Nephron (organoid): ENCODE results near the gene FOXD3.
A peak's percentile ranks its signal among the peaks of the same experiment; 100 is the strongest.

Experiments used
- H3K27ac Mint-ChIP-seq, 3 experiments: 2 replicates each; pipeline ENCODE4 v1.8.0; 2020; ENCODE audit warnings: mixed read lengths in 3 of 3, mild to moderate bottlenecking in 2 of 3, moderate library complexity in 1 of 3
- H3K27me3 Mint-ChIP-seq: 2 replicates; pipeline ENCODE4 v1.8.0; 2021; ENCODE audit warnings: low read depth, mild to moderate bottlenecking, moderate library complexity, mixed read lengths
- H3K36me3 Mint-ChIP-seq: 2 replicates; pipeline ENCODE4 v1.8.0; 2020; ENCODE audit warnings: low read depth, mixed read lengths
- H3K4me1 Mint-ChIP-seq: 2 replicates; pipeline ENCODE4 v1.8.0; 2020; ENCODE audit warnings: mixed read lengths
- H3K4me3 Mint-ChIP-seq, 3 experiments: 2 replicates each; pipeline ENCODE4 v1.8.0; 2020; ENCODE audit warnings: mild to moderate bottlenecking in 3 of 3, mixed read lengths in 3 of 3, moderate library complexity in 2 of 3
- H3K9me3 Mint-ChIP-seq: 2 replicates; pipeline ENCODE4 v1.8.0; 2020; ENCODE audit warnings: mixed read lengths
- TF ChIP-seq, protein P1 (sequence below), 3 experiments: fragments of 200-600 bp; sonication (generic); IDR thresholded peaks; one replicate each; pipeline ENCODE4 v1.5.0; 2021; ENCODE audit warnings: antibody characterized with exemption in 3 of 3; ENCODE audit not compliant: unreplicated experiment in 3 of 3

Gene FOXD3

GRCh38 chr1:63322944-63323864, 837 bp downstream of the FOXD3 start:
- TF ChIP-seq, protein P1, sequence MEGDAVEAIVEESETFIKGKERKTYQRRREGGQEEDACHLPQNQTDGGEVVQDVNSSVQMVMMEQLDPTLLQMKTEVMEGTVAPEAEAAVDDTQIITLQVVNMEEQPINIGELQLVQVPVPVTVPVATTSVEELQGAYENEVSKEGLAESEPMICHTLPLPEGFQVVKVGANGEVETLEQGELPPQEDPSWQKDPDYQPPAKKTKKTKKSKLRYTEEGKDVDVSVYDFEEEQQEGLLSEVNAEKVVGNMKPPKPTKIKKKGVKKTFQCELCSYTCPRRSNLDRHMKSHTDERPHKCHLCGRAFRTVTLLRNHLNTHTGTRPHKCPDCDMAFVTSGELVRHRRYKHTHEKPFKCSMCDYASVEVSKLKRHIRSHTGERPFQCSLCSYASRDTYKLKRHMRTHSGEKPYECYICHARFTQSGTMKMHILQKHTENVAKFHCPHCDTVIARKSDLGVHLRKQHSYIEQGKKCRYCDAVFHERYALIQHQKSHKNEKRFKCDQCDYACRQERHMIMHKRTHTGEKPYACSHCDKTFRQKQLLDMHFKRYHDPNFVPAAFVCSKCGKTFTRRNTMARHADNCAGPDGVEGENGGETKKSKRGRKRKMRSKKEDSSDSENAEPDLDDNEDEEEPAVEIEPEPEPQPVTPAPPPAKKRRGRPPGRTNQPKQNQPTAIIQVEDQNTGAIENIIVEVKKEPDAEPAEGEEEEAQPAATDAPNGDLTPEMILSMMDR (IDR thresholded peaks at IDR 0.05; ENCODE audit: unreplicated experiment in 3 of 3): no peak
- Mint-ChIP-seq H3K9me3 (peaks cover 7% of the 10 kb centered on the region), H3K4me3 (peak overlapping the region; percentile 78 to 87 (median 85)), H3K27ac (no peak overlapping the region), H3K4me1 (peaks cover 48% of the 10 kb centered on the region), H3K27me3 (peaks cover 97% of the 10 kb centered on the region), H3K36me3 (no peaks in the 10 kb centered on the region)

DNA sequence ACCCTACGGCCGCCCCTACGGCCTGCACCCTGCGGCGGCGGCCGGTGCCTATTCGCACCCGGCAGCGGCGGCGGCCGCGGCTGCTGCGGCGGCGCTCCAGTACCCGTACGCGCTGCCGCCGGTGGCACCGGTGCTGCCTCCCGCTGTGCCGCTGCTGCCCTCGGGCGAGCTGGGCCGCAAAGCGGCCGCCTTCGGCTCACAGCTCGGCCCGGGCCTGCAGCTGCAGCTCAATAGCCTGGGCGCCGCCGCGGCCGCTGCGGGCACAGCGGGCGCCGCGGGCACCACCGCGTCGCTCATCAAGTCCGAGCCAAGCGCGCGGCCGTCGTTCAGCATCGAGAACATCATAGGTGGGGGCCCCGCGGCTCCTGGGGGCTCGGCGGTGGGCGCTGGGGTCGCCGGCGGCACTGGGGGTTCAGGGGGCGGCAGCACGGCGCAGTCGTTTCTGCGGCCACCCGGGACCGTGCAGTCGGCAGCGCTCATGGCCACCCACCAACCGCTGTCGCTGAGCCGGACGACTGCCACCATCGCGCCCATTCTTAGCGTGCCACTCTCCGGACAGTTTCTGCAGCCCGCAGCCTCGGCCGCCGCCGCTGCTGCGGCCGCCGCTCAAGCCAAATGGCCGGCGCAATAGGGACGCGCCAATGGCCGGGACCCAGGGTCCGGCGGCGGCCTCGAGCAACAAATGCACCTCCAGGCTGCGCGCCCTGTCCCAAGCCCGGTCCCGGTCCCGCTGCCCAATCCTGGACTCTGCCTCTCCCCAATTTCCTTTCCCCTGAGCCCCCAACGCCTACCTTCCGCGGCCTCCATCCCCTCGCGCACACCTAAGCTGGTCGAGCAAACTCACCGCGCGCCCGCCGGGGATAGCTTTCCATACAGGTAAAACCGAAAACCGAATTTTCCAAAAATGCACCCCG, 1.8 kb downstream of the FOXD3 start:
- no peak overlapping the region for H3K27ac Mint-ChIP-seq

DNA sequence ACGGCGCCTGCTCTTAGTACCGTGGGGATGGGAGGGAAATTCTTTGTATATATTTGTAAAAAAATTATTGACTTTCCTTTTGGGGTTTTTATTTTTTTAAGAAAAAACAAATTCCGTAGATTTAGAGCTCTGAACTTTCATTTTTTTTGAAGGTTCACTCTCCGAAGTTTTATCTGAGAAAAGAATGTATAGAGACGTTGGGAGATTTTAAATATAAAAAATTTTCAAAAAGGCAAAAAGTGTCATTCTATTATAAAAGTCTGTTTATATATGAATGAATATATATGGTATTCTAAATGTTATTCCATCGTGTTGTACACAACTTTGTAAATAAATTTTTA, 2.4 kb downstream of the FOXD3 start:
- TF ChIP-seq, protein P1 (IDR thresholded peaks at IDR 0.05; ENCODE audit: unreplicated experiment in 3 of 3): no peak
- Mint-ChIP-seq H3K4me1 (peaks cover 45% of the 10 kb centered on the region), H3K27me3 (peaks cover 97% of the 10 kb centered on the region), H3K9me3 (peaks cover 2% of the 10 kb centered on the region), H3K27ac (no peak overlapping the region), H3K4me3 (peak overlapping the region; percentile 75 to 86 (median 80)), H3K36me3 (no peaks in the 10 kb centered on the region)

More for the DNA sequence above, 1.8 kb downstream of the FOXD3 start:
- Mint-ChIP-seq H3K36me3 (no peaks in the 10 kb centered on the region), H3K4me3 (peak overlapping the region; percentile 75 to 86 (median 80)), H3K27me3 (peaks cover 97% of the 10 kb centered on the region), H3K4me1 (peaks cover 48% of the 10 kb centered on the region), H3K9me3 (peaks cover 6% of the 10 kb centered on the region)
- TF ChIP-seq, protein P1 (IDR thresholded peaks at IDR 0.05; ENCODE audit: unreplicated experiment in 3 of 3): no peak

DNA sequence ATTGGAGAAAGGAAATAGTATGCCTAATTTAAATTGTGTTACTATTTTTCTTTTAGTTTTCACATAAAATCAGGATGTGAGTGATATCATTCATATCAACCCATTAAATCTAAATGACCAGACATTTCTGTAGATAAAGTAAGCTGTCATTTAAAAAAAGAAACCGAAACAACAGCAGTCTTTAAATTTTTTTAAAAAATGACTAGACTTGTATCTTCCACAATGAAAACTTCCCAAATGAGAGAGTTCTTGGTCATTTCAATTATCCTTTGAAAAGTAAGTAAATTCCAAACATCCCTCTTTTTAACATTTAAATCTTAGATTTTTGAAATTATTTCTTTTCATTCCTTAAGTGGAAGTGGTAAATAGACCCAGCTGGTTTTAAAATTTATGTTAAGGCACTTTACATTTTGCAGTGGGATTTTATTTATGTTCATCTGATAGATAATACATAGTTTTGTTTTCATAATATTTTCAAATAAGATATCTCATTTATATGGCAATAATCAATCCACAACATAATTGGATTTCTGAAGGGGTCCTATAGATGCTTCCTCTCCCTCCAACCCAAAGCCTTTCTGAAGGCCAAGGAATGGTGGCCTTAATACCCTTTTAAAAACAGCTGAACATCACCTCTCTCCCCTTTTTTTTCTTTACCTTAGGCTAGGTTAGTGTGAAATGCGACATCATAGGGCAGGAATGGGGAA, 3.1 kb downstream of the FOXD3 start:
- H3K27me3 Mint-ChIP-seq: peaks cover 97% of the 10 kb centered on the region
- TF ChIP-seq, protein P1 (IDR thresholded peaks at IDR 0.05; ENCODE audit: unreplicated experiment in 3 of 3): no peak
- no peak overlapping the region for H3K27ac Mint-ChIP-seq
- peaks cover 45% of the 10 kb centered on the region for H3K4me1 Mint-ChIP-seq
- peak overlapping the region; percentile 45 to 80 (median 69) for H3K4me3 Mint-ChIP-seq
- no peaks in the 10 kb centered on the region for H3K36me3 Mint-ChIP-seq
- H3K9me3 Mint-ChIP-seq: peaks cover 2% of the 10 kb centered on the region

GRCh38 chr1:63326106-63326472, 3.7 kb downstream of the FOXD3 start:
- Mint-ChIP-seq H3K27ac (peak overlapping the region in 1 of 3 experiments; percentile 47), H3K4me3 (peak overlapping the region; percentile 65 to 85 (median 78)), H3K4me1 (peaks cover 46% of the 10 kb centered on the region), H3K27me3 (peaks cover 97% of the 10 kb centered on the region), H3K9me3 (peaks cover 2% of the 10 kb centered on the region), H3K36me3 (no peaks in the 10 kb centered on the region)
- TF ChIP-seq, protein P1 (IDR thresholded peaks at IDR 0.05; ENCODE audit: unreplicated experiment in 3 of 3): no peak
